ENCODE data around the gene ADAMTS7. TPM values are rescaled to one million over a fixed set of nuclear protein-coding genes. Genes with fewer than 3 reads are reported as not detected.
A peak's percentile ranks its signal among the peaks of the same experiment; 100 is the strongest.
"Not testable (repeated sequence)": the region's sequence is repeated elsewhere in the genome, so short reads cannot be mapped to it uniquely, and the experiment has no call there.

Gene ADAMTS7
- polyA plus RNA-seq, 3 donors = 25.2 to 38.8 (median 34.1) TPM

DNA sequence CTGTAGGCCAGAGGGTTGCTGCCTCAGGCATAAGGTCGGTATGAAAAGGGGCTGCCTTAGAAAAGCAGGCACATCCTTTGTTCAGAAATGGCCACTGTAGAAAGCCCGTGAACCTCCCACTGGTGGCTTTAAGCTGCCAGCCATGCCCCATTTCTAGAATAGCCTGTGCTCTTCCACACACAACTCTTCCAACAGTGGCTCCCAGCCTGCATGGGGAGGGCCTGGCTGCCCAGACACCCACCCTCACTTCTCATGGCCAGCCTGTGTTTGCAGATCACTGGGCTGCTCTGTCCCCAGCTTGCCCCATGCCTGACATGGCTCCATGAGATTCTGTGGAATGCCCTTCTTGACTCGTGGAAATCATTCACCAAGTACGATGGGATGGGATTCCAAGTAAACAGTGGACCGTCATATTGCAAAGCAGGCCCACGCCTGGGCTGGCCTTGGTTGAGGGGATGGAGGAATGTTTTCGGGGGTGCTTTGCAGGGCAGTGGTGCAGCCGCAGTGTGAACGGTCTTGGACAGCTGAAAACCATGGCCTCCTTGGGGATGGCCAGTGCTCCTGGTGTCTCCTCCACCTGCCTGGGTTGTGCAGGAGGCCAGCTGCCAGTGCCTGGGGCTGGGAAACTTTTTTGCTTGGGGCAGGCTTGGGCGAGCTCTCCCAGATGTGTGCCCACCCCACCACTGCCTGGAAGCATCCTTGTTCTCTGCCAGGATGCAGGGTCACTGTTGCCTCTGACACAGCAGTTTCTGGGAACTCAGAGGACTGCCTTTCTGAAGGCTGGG, 57.3 kb downstream of the ADAMTS7 start:
- DNase-seq = not testable (repeated sequence)

DNA sequence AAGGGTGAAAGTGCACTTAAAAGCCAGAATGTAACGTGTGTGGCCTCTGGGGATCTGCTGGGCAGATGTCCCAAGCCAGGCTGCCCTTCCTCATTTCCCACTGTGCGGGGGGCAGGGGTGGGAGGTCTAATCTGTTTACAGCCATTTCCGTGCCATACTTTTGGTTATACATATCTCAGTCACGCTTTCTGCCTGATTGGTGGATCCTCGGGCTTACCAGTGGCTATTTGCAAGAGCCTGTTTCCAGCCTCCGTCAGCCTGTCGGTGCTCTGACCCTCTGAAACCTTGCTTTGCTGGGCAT, 58.0 kb downstream of the ADAMTS7 start:
- not testable (repeated sequence) for DNase-seq

DNA sequence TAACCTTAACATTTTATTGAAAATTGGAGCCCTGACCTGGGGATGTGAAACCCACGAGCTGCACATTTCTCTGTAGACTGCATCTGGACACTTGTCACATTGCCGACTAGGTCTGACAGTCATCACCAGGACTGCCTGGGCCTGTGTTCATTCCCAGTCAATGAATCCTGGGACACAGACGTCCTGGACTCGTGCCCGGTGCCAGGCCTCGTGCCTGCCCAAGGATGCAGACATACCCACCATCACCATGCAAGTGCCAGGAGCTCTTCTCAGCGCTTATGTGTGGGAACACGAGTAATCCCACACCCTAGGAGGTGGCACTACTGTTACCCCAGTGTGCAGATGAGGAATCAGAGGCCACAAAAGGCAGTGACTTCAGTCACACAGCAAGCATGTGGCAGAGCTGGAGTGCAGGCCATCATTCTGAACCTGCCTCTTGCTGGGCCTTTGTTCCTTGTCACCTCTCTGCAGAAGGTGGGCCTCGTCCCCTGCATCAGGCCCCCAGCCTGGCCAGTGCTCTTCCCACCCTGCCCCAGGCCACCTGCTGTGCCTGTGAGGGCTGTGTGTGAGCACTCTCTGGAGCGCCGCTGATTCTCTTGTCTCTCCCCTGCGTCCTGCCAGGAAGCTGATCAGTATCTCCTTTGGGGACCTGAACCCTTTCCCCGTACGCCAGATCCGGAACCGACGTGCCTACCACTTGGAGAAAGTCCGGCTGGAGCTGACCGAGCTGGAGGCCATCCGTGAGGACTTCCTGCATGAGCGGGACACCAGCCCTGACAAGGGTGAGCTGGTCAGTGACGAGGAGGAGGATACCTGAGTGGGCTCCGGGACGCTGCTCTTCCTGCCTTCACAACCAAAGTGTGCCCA, 58.5 kb downstream of the ADAMTS7 start:
- no peak for DNase-seq

GRCh38 chr15:78751602-78751979, 59.7 kb downstream of the ADAMTS7 start:
- DNase-seq = no peak

GRCh38 chr15:78750974-78751601, 60.2 kb downstream of the ADAMTS7 start:
- peak; percentile 88 for DNase-seq

GRCh38 chr15:78750566-78750965, 60.7 kb downstream of the ADAMTS7 start:
- no peak for DNase-seq

- no peak for DNase-seq
Observed at GRCh38 chr15:78749831-78750230, 61.4 kb downstream of the ADAMTS7 start.

- DNase-seq = not testable (repeated sequence)
Observed at GRCh38 chr15:78747877-78748276, 63.4 kb downstream of the ADAMTS7 start.

DNA sequence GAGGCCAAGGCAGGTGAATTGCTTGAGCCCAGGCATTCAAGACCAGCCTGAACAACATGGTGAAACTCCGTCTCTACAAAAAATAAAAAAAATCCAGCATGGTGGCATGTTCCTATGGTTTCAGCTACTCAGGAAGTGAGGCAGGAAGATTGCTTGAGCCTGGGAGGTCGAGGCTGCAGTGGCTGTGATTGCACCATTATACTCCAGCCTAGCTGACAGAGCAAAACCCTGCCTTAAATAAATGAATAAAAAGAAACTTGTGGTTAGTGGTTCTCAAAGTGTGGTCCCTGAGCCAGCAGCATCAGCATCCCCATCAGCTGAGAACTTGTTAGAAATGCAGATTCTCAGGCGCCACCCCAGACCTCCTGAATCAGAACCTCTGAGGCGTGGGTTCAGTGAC, 69.6 kb downstream of the ADAMTS7 start:
- DNase-seq = not testable (repeated sequence)

- no peak for DNase-seq
Observed at GRCh38 chr15:78740904-78741274, 70.4 kb downstream of the ADAMTS7 start.

DNA sequence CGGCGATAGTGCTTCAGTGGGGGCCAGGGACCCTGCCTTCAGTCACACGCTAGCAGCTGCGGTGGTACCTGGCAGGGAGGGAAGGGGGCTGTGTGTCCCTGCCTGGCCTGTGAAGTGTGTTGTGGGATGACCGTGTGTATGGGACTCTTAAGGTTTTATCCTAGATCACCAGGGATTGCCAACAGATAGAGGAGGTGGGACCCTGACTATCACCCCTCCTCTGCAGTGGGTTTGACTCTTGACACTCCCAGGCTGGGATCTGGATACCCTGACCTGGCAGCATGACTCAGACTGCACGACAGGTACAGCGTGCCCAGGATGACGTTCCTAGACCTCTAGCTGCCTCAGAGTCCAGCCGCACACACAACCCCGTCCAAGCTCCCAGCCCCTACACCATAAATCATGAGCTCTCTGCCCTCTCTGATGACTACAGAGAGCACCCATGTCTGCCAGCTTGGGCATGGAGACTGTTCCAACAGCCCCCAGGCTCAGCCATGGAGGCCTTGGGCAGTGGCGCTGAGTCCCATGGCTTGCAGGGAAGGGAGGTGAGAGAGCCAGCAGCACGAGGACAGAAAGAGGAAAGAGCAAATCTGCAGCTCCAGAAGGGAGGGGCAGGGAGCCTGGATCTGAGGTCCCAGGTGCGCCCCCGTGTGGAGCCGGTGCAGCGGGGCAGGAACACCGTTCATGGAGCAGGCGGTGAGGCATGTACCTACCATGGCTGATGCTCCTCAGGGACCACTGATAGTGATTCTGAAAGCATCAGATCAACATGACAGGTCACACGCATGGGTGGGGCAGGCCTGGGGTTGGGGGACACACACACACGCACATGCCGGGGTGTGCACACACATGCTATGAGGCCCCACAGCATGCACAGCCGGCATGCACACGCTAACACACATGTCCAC, 71.0 kb downstream of the ADAMTS7 start:
- no peak for DNase-seq

DNA sequence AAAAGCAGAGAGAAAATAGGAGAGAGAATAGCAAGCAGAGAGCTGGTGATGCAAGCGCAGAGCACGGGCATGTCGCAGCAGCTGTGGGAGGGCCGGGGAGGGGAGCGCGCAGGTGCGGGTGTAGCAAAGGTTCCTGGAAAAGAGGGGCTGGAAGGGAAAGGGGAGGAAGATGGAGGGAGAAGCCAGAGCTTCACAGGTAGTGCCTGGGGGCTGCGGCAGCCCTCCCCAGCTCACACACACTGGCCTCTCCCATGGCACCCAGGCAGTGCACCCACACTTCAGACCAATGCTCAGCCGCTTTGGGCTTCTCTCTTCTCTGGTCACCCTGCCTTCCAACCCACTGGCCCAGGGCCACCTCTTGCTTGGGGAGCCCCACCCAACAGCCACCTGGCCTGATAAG, 72.1 kb downstream of the ADAMTS7 start:
- DNase-seq = no peak

DNA sequence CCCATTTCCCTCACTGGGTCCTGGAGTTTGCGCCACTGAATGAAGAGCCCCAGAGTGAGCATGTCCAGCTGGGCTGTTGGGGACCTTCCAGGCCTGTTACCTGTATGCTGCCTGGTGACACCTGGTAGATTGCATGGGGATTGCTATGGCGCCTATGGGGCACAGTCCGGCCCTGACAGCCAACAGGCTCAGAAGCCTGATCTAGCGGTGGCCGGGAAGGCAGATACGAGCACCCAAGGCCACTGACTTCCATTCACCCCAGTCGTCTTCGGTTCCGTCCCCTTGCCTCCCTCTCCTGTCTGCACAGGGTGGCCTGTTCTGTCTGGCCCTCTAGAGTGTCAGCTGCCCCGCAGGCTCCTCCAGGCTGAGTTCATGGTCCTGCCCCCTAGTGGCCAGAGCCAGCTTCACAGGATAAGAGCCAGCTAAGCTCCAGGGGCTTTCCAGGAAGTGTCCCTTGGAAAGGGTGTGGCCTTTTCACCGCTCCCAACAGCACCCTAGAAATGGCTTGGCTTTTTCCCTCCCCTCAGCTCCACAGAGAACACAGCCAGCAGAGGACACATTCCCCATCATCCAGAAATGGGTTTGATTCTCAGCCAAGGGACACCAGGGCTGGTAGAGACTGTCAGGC, 73.2 kb downstream of the ADAMTS7 start:
- not testable (repeated sequence) for DNase-seq

- no peak for DNase-seq
Observed at GRCh38 chr15:78737187-78737820, 74.0 kb downstream of the ADAMTS7 start.

GRCh38 chr15:78736286-78736685, 75.0 kb downstream of the ADAMTS7 start:
- not testable (repeated sequence) for DNase-seq

DNA sequence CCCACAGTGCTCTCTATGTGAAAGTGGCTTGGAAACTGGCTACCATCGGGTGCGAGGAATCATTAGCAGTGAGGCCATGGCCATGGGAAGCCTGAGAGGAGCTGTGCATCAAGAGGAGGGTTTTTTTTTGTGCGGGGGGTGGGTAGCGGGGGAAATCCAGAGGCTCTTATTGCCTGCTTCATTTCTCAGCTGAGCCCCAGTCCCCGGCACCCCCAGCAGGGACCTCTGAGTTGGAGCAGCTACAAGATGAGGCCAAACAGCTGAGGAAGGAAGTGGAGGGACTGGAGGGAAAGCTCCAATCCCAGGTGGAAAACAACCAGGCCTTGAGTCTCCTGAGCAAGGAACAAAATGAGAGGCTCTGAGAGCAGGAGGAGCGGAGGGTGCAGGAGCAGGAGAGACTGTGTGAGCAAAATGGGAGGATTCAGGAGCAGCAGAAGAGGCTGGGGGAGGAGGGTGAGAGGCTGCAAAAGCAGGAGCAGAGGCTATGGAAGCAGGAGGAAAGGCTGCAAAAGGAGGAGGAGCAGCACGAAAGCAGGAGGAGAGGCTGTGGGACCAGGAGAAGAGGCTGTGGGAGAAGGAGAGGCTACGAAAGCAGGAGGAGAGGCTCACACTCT, 76.7 kb downstream of the ADAMTS7 start:
- DNase-seq = no peak

DNA sequence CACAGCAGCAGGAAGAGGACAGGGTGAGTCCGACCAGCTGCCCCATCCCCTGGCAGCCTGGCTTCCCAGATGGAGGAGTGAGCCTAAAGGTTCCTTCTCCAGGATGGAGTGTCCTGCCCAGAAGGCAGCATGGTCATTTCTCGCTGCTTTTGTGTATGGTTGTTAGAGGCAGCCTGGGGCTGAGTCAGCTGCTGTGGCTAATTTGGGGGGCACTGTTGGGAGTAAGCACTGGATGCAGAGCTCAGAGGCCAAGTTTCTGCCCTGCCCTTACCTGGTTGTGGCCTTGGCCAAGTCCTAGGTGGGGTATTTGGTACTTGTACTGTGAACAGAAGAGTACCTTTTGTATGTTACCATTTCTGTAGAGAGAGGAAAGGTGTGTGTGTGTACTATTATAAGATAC, 78.6 kb downstream of the ADAMTS7 start:
- no peak for DNase-seq

DNA sequence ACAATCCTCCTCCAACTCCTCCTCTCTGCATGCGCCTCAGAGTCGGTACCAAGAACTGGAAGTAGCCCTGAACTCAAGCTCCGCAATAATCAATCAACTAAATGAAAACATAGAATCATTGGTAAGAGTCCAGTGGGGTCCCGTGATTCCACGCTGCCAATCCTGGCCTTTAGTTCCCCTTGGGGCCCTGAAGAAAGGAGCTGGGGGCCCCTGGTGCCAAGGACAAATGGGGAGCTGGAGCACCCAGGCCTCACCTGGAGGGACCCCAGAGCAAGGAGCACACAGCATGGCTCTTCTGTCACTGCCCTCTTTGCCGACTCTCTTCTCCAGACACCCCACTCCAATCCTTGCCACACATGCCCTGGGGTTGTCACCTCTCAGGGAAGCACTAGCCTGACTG, 80.3 kb downstream of the ADAMTS7 start:
- no peak for DNase-seq

GRCh38 chr15:78728427-78728826, 82.8 kb downstream of the ADAMTS7 start:
- not testable (repeated sequence) for DNase-seq

GRCh38 chr15:78727561-78727960, 83.7 kb downstream of the ADAMTS7 start:
- no peak for DNase-seq

Measured in renal pelvis (tissue), 4 donors.